NCI-H345 (cell line): ENCODE data around the gene GLYATL2.

Experiments
- DNase-seq: peaks from one replicate; lab custom pipeline; 2025; lab: John Stamatoyannopoulos, UW

The GLYATL2 gene, protein sequence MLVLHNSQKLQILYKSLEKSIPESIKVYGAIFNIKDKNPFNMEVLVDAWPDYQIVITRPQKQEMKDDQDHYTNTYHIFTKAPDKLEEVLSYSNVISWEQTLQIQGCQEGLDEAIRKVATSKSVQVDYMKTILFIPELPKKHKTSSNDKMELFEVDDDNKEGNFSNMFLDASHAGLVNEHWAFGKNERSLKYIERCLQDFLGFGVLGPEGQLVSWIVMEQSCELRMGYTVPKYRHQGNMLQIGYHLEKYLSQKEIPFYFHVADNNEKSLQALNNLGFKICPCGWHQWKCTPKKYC

DNA sequence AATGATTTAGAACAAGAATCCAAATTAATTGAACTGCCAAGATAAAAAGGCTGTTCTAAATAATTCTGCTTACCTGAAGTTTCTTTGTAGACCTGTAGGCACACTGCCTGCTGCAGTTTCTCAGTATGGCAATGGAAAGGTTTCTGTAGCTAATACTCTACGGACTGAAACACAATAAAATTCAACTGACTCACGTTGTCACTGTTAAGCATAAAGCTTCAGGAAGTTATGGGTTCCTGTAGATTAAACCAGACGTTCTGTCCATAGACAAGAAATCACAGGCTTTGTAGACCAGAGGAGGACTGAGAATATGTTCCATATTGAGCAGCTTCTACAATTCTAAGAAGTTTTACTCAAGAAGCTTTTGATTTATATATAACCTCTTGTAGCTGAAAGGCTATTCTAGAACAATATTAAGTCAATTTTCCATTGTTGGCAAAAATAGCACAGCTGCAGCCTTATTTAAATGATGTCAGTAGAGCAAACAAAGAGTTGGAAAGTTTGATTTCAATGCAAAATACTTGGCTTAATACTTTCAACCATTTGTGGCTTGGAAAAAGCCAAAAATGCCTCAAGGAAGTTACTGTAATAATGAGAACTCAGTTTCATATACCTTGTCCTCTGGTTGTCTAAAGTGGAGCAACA lies at the start of gene GLYATL2:
GLYATL2 (minus strand) TSS at position 344 of the 645 bp plus-strand sequence. CDS start 5,092 bp downstream, outside the sequence.
- DNase-seq, result no peak

DNA sequence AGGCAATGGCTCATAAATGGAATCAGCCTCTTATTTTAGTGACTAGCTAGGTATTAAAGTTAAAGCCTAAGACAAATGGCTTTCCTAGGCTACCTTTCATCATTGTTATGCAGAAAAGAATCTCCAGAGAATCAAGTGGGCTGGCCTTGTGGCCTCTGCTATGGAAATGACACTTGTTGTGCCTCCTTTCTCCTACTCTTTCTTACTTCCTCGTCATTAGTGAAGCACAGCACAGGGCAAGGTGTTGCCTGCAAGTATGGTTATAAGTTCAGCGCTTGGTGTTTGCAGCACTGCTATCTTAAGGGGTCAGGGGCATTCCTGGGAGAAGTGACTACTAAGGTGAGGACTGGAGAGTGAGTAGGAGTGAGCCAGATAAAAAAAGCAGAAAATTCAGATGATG lies 49.4 kb upstream of the GLYATL2 start:
- DNase-seq, result no peak

DNA sequence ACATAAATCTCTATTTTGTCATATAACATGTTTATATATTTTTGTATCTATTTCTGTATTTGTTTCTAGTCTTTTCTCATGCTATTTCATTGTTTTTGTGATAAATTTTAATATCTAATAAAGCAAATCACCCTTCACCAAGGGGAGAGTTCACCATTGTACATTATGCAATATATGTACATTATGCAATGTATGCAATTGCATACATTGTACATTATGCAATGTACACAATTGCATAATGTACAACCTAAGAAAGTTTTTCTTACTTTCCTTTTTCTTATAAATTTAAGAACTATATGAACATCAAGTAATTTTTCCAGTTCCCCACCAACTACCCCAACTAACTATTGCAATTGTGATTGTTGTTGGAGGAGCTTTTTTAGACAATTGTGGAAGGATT lies 44.1 kb upstream of the GLYATL2 start:
- no peak for DNase-seq

DNA sequence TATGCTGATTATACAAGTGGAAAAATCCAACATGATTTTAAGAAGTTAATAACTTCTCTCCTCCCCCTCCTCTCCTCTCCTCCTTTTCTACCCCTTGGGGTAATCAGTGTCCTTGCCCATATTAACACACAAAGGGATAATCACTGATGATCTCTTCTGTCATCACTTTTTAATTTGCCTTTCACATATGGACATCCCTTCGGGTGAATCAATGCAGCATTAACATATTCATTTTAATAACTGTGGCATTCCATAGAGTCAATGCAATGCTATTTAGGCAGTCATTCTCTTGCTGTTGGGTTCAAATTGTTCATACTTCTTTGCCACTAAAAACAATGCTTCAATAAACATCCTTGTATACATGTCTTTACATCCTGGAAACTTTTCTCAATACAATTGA lies 42.9 kb upstream of the GLYATL2 start:
- no peak for DNase-seq

DNA sequence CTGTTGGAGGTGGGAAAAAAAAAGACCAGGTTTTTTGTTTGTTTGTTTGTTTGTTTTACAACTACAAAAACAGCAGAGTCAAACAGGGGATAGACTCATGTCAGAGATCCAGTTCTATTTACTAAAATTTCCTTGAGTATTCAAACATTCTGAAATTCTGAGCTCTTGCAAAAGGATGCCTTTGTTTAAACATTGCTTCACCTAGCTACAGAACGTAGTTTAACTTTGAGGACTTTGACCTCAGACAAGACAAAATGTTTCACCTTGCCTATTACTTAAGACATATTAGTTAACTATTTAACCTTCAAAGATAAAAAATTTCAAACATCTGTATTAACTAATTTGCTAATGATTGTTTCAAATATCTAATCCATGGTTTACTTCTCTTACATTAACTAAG lies 36.1 kb upstream of the GLYATL2 start:
- DNase-seq, result no peak

DNA sequence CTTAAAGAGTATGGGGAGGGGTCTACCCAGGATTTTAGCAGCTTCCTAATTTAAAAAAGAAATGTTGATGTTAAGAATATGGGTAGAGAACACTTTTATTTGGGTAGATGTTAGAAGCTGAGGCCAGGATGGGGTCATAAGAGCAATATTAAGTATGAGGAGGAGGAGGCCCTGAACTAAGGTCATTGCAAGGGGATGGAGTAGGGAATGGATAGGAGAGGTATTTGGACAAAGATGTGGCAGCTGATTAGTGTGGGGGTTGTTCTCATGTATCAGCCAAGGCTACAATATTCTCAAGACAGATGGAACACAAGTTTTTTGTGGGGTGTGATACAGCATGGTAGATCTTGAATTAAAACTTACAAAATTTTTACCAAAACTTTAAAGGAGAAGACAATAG lies 35.7 kb upstream of the GLYATL2 start:
- DNase-seq, result no peak

DNA sequence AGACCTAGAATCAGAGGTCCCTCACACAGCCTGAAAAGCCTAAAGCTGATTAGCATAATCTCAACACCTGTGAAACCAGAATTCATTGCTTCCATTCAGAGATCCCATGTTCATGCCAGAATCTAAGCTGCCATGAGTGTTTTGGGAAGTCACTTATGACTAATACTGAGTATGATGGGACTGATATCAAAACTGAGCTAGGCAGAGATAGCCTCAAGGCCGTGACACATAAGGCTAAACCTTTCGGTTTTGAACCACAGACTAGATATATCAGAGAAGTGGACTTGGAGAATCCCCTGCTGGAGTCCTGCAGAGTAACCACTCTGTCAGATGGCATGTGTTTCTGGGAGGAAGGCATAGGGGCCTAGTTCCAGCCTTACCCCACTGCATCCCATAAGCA lies 23.1 kb upstream of the GLYATL2 start:
- no peak for DNase-seq

DNA sequence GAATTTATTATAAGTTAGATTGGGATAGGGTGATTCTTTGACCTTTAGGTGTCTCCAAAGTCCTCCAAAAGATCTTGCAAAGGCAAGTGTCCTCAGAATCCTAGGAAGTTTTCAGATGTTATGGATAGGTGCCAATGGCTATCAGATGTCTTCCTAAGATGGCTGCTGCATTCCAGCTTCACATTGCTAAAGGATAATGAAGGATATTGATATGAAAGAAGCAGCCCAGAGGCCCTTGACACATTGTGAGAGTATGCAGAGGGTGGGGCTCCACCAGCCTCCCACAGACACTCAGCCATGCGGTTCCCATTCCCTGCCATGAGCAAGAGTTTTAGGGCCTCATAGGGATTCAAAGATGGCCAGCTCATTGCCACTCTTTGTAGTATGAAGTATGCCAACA lies 22.3 kb upstream of the GLYATL2 start:
- no peak for DNase-seq

DNA sequence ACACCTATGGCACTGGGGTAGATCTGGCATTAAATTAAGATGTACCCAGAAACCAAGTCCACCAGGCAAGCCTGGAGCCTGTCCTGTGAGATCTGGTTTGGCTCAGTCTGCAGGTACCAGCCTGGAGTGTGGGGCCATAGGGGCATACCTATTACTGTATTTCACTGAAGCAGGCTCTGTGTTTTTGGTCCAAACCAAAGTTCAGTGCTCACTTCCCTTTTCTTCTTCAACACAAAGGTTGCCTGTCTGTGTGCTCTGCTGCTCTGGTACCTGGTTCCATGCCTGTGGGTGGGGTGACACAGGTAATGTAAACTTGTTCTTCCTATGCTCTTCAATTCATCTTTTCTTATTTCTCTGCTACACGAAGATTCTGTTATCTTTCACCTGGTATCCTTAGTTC lies 19.8 kb upstream of the GLYATL2 start:
- no peak for DNase-seq

DNA sequence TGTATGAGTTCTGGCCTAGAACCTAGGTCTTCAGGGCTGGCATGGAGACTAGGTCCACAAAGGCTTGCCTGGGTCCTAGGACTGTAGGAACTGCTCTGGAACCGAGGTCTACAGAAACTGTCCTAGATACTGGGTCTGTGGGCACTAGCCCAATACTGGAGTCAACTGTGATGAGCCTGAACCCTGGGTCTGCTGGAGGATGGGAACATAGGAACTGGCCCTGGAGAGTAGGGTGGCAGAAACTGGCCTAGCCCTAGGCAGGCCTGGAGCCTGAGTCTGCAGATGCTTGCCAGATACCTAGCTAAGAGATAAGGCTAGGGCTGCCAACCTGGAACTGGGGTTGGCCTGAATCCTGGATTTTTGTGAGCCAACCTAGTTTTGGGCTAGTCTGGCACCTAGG lies 19.2 kb upstream of the GLYATL2 start:
- no peak for DNase-seq

DNA sequence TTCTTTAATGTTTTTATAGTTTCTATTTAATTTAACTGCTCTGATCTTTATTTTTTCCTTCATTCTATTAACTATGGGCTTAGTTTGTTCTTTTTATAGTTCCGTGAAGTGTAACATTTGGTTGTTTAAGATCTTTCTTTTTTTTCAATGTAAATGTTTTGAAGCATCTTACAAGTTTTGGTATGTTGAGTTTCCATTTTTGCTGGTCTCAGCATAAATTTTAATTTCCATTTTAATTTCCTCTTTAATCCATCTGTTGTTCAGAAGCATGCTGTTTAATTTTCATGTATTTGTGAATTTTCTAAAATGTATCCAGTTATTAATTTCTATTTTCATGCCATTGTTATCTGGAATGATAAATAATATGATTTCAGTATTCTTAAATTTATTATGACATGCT lies 17.0 kb upstream of the GLYATL2 start:
- no peak for DNase-seq

DNA sequence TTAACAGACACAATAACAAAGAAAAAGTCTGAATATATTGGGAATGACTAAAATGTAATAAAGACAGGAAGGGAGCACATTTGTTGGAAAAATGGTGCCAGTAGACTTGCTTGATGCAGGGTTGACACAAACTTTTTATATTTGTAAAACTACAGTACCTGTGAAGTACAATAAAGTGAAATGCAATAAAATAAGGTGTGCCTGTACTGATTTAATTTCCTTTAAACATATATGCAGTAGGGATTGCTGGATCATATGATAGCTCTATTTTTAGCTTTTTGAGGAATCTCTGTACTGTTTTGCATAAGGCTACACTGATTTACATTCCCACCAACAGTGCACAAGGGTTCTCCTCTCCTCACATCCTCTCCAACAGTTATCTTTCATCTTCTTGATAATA lies 12.3 kb upstream of the GLYATL2 start:
- DNase-seq, result no peak

DNA sequence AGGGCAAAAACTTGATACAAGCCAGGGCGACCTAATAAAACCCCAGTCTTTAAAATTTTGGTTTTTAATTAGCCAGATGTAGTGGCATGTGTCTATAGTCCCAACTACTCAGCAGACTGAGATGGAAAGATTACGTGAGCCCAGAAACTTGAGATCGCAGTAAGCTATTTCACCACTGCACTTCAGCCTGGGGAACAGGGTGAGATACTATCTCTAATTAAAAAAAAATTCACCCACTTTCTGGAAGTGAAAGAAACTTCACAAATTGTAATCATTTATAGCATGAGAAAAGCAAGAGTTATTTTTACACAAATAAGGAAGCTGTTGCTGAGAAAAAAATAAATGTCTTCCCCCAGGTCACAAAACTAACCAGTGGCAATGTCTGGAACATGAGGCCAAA lies 882 bp upstream of the GLYATL2 start:
- DNase-seq, result no peak

DNA sequence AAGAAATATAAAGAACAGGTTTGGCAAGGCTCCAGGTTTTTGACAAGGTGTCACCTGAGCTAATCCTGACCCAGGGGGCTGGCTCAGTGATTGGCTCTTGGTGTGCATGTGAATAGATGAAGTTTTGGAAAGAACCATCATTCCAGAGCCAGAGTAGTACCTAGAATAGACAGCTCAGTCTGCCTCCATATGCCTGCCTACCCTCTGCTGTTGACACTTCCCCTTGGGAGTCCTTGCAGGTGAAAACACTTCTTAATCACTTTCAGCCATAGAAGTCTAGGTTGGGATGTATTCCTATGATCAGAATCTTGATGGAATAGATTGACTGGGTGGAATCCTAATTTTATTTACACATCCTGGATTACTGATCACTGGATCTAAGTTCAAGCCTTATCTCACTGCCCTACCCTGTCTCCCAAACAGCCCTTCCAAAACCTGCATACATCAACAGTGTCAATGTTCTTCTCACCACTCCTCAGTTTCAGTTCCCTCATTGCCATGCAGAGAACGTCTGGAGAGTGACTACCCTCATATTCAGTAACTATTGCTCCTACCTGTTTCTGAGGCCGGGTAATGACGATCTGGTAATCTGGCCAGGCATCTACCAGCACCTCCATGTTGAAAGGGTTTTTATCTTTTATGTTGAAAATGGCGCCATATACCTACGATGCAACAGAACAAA lies 6.7 kb downstream of the GLYATL2 start:
- DNase-seq, result no peak

DNA sequence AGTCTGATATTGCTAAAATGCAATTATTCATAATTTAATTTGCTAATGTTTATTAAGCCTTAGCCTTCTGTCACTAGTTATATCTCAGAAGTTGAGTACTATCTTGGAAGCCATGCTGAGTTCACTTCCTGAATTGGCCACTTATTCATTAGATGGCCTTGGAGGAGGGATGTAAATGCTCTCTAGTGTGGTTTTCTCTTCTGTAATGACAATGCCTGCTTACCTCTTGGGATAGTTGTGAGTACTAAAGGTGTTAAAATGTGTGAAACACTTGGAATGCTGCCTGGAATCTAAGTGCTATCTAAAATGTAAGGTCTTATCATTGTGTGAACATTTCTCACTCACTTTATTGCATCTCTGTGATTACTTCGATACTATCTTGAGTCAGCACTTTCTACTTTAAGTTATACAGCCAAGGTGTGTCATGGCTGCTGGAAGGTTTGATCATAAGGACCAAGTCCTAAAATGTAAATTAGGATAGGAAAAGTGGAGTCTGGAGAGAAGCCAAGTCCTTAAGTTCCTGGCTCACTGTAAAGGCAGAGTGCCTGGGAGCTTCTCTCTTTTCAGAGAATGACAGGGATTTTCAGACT lies 12.4 kb downstream of the GLYATL2 start:
- DNase-seq, result no peak

DNA sequence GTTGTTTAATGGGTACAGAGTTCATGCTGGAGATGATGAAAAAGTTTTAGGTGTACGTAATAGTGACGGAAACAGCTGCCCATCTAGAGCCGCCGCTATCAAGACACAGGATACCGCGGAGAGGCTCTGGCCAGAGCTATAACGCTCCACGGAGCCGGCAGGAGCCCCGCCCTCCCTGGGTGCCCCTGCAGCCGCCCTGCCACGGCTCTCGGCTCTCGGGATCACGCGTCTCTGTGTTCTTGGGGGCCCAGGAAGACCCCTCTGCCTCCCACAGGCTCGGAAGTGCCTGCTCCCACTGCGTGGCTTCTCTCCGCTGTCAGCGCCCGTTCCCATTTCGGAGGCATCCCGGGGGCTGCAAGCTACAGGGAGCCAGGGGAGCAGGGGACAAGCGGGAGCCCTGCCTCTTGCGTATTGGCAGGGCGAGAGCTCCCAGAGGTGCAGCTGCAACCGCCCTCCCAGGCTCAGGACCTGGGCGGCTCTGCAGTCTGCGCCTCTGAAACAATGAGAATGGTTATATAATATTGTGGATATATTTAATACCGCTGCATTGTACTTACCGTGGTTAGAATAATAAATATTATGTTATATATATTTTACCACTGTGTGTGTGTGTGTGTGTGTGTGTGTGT lies 13.7 kb downstream of the GLYATL2 start:
- DNase-seq, result no peak

DNA sequence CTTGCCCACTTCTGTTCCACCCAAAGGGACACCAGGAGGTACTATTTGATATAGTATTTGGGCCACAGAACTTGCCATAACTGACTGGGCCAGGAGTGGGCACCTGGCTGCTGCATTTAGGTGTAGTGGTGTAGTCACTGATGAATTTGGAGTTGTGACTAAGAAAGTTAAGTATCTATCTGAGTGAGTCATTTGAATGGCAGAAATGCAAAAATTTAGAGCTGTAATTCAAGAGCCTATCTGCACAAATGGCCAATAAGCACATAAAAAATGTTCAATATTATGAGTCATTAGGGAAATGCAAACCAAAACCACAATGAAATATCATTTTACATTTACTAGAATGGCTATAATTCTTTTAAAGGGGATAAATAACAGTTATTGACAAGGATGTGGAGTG lies 14.7 kb downstream of the GLYATL2 start:
- no peak for DNase-seq

DNA sequence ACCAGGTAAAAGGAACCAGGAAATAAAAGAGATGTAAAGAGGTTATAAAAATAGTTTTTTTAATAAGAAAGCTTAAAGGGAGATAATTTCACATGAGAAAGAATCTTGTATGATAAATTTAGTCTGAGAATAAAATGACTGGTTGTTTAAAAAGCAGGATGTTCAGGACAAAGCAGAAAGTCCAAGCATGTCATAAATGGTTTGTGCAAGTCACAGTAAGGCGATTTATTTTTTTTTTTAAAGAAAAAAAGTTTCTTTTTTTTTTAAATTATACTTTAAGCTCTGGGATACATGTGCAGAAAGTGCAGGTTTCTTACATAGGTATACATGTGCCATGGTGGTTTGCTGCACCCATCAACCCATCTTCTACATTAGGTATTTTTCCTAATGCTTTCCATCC lies 30.8 kb downstream of the GLYATL2 start:
- DNase-seq, result no peak

DNA sequence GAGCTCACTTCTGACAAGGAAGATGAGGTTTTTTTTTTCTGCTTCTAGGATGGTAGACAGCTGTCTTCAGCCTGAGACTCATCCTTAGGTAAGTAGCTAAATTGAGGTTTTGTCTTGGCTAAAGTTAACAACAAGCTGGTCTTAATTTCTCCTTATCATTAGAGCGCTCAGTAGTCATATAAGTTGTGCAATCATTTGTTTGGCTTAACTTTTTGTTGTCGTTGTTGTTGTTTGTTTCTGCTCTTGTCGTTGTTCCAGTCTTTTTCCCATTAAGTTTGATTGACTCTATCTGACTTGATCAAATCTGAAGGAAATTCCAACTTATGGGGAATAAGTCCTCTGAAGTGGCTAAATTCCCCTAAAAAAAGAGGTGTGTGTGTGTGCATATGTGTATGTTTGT lies 33.0 kb downstream of the GLYATL2 start:
- DNase-seq, result no peak

DNA sequence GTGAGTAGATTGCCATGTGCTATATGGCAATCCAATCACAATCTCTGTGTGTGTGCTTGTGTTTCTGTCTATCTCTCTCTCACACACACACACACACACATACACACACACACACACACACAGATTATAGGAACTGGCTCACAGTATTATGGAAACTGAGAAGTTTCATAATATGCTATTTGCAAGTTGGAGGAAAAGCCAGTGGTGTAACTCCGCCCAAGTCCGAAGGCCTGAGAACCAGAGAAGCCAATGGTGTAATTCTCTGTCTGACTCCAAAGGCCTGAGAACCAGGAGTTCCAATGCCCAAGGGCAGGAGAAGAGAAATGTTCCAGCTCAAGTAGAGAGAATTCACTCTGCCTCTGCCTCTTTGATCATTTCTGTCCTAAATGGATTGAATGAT lies 37.2 kb downstream of the GLYATL2 start:
- DNase-seq, result no peak

DNA sequence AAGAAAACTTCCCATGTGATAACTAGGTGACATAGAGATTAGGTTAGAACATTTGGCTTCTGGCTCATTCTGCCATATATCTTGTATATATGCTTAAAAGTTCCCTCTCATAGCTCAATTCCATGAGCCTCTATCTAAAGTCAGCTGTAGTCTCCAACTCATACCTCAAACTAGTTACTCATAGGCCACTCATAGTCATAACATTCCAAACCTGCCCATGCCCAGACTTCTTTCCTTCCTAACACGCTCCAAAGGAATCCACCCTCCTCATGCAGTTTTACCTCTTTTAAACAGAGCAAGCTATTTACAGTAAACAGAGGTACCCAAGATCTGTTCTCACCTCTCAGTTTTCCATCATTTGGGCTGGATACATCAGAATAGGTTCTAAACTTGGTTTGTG lies 39.4 kb downstream of the GLYATL2 start:
- no peak for DNase-seq

DNA sequence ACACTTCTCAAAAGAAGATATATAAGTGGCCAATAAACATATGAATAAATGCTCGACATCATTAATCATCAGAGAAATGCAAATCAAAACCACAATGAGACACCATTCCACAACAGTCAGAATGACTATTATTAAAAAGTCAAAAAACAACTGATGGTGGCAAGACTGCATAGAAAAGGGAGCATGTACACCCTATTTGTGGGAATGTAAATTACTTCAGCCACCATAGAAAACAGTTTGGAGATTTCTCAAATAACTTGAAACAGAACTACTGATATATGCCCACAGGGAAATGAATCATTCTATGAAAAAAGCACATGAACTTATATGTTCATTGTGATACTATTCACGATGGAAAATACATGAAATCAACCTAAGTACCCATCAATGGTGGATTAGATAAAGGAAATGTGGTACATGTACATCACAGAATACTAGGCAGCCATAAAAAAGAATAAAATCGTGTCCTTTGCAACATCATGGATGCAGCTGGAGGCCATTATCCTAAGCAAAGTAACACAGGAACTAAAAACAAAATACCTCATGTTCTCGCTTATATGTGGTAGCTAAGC lies 42.4 kb downstream of the GLYATL2 start:
- DNase-seq, result no peak
